SK-N-MC (cell line): ENCODE data around the gene GRM7.

Source experiments
- EZH2 ChIP-seq: fragments of 200-600 bp; sonication (generic); IDR thresholded peaks from one replicate; pipeline ENCODE4 v1.6.1; 2017; ENCODE audit warnings: antibody characterized with exemption
- POLR2AphosphoS5 ChIP-seq: IDR thresholded peaks from 2 replicates; pipeline ENCODE4 v1.6.1; 2012; ENCODE audit warnings: mild to moderate bottlenecking, low read depth, low read length, borderline replicate concordance

GRCh38 chr3:7573330-7573729 lies 712.4 kb downstream of the GRM7 start:
- TF ChIP-seq EZH2 (no peak), POLR2AphosphoS5 (no peak)
